HEK293 (cell line): Measurements from ENCODE around the gene ZNF302.

Experiments
- OVOL3 ChIP-seq: fragments of 450-650 bp; formaldehyde crosslinking; IDR thresholded peaks from 2 replicates; pipeline ENCODE4 v1.5.1; 2016; ENCODE audit warnings: missing biosample characterization, missing genetic modification characterization
- RBAK ChIP-seq: fragments of 450-650 bp; formaldehyde crosslinking; IDR thresholded peaks from 2 replicates; pipeline ENCODE4 v1.5.1; 2016; ENCODE audit warnings: missing biosample characterization, missing genetic modification characterization
- REPIN1 ChIP-seq: fragments of 450-650 bp; formaldehyde crosslinking; IDR thresholded peaks from 2 replicates; pipeline ENCODE4 v1.5.1; 2017; ENCODE audit warnings: missing biosample characterization, missing genetic modification characterization, low read depth
- YY2 ChIP-seq: fragments of 450-650 bp; formaldehyde crosslinking; IDR thresholded peaks from 2 replicates; pipeline ENCODE4 v1.5.1; 2016; ENCODE audit warnings: missing biosample characterization, missing genetic modification characterization
- ZNF2 ChIP-seq: fragments of 450-650 bp; formaldehyde crosslinking; IDR thresholded peaks from 2 replicates; pipeline ENCODE4 v1.5.1; 2016; ENCODE audit warnings: missing biosample characterization, missing genetic modification characterization
- ZNF311 ChIP-seq: fragments of 450-650 bp; formaldehyde crosslinking; IDR thresholded peaks from 2 replicates; pipeline ENCODE4 v1.5.1; 2017; ENCODE audit warnings: missing biosample characterization, missing genetic modification characterization, borderline replicate concordance
- ZNF433 ChIP-seq: fragments of 450-650 bp; formaldehyde crosslinking; IDR thresholded peaks from 2 replicates; pipeline ENCODE4 v1.5.1; 2016; ENCODE audit warnings: missing biosample characterization, missing genetic modification characterization, low read depth
- ZNF473 ChIP-seq: fragments of 450-650 bp; formaldehyde crosslinking; IDR thresholded peaks from 2 replicates; pipeline ENCODE4 v1.5.1; 2017; ENCODE audit warnings: missing biosample characterization, missing genetic modification characterization
- ZNF48 ChIP-seq: fragments of 450-650 bp; formaldehyde crosslinking; IDR thresholded peaks from 2 replicates; pipeline ENCODE4 v1.5.1; 2016; ENCODE audit warnings: missing biosample characterization, missing genetic modification characterization
- ZNF514 ChIP-seq: fragments of 450-650 bp; formaldehyde crosslinking; IDR thresholded peaks from 2 replicates; pipeline ENCODE4 v1.5.1; 2016; ENCODE audit warnings: missing biosample characterization, missing genetic modification characterization
- ZNF521 ChIP-seq: fragments of 450-650 bp; formaldehyde crosslinking; IDR thresholded peaks from 2 replicates; pipeline ENCODE4 v1.5.1; 2017; ENCODE audit warnings: missing biosample characterization, mild to moderate bottlenecking, missing genetic modification characterization
- ZNF544 ChIP-seq: fragments of 450-650 bp; formaldehyde crosslinking; IDR thresholded peaks from 2 replicates; pipeline ENCODE4 v1.5.0; 2017; ENCODE audit warnings: missing biosample characterization, missing genetic modification characterization
- ZNF549 ChIP-seq: fragments of 450-650 bp; IDR thresholded peaks from 2 replicates; pipeline ENCODE4 v1.5.1; 2018; ENCODE audit warnings: missing biosample characterization, missing genetic modification characterization, mild to moderate bottlenecking, inconsistent platforms, moderate library complexity
- ZNF558 ChIP-seq: fragments of 450-650 bp; formaldehyde crosslinking; IDR thresholded peaks from 2 replicates; pipeline ENCODE4 v1.5.1; 2016; ENCODE audit warnings: missing biosample characterization, missing genetic modification characterization
- ZNF626 ChIP-seq: fragments of 450-650 bp; sonication (Bioruptor Pico); formaldehyde crosslinking; IDR thresholded peaks from 2 replicates; pipeline ENCODE4 v1.5.1; 2018; ENCODE audit warnings: missing biosample characterization, missing genetic modification characterization, inconsistent platforms
- ZNF707 ChIP-seq: fragments of 450-650 bp; formaldehyde crosslinking; IDR thresholded peaks from 2 replicates; pipeline ENCODE4 v1.5.1; 2016; ENCODE audit warnings: missing biosample characterization, missing genetic modification characterization
- ZNF768 ChIP-seq: fragments of 450-650 bp; formaldehyde crosslinking; IDR thresholded peaks from 2 replicates; pipeline ENCODE4 v1.5.1; 2018; ENCODE audit warnings: missing biosample characterization, mild to moderate bottlenecking, missing genetic modification characterization
- TF ChIP-seq, protein P1 (sequence below): fragments of 450-650 bp; formaldehyde crosslinking; IDR thresholded peaks from 2 replicates; pipeline ENCODE4 v1.5.1; 2016; ENCODE audit warnings: missing biosample characterization, missing genetic modification characterization
- TF ChIP-seq, protein P2 (sequence below): fragments of 450-650 bp; formaldehyde crosslinking; optimal IDR thresholded peaks from 2 replicates; pipeline ENCODE3; 2016; ENCODE audit warnings: missing biosample characterization, mild to moderate bottlenecking, missing genetic modification characterization
- TF ChIP-seq, protein P3 (sequence below): fragments of 450-650 bp; formaldehyde crosslinking; conservative IDR thresholded peaks from 2 replicates; pipeline ENCODE4 v1.5.1; 2016; ENCODE audit warnings: low read depth, missing biosample characterization, missing genetic modification characterization
- TF ChIP-seq, protein P4 (sequence below): fragments of 450-650 bp; formaldehyde crosslinking; IDR thresholded peaks from 2 replicates; pipeline ENCODE4 v1.5.1; 2017; ENCODE audit warnings: missing biosample characterization, mild to moderate bottlenecking, missing genetic modification characterization, moderate library complexity
- TF ChIP-seq, protein P5 (sequence below): fragments of 450-650 bp; formaldehyde crosslinking; IDR thresholded peaks from 2 replicates; pipeline ENCODE4; 2016; ENCODE audit warnings: missing biosample characterization, missing genetic modification characterization
- TF ChIP-seq, protein P6 (sequence below): fragments of 450-650 bp; formaldehyde crosslinking; IDR thresholded peaks from 2 replicates; pipeline ENCODE4 v1.5.1; 2016; ENCODE audit warnings: missing biosample characterization, missing genetic modification characterization

ZNF302 gene

DNA sequence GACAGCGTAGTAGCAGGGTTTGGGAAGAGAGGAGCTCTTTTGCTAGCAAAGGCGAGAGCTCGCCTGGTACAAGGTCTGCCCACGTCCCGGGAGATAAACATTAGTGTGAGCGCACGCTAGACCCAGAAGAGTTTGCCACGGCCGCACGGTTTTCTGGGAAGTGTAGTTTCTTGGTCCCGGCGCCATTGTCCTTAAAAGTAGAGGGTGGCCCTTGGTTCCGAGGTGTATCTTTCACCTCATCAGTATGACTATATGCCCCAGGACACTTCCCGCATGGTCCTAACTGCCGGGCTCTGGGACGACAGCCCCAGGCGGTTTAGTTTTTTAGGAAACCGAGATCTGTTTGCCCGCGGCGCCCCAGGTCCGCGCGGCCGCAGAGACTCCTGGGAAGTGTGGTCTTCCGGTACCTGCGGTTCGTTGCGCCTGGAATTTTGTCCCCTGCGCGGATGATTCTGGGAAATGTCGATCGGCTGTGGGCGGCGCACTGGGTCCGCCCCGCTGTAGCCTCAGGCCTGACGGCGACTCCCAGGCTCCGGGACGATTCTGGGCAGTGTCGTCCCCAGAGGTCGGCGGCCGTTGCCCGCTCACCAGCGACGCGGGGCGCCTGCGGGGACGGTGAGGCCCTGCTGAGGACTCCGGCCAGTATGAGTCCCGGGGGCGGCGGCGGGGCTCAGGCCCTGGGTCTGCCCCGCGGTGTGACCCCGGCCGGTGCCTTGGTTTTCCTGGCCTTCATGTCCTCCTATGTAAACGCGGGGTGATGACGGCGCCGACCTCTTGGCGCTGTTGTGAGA is 56.5 kb downstream of the ZNF302 start, which contains the start of gene ZNF181 (continued):
- TF ChIP-seq, protein P1, sequence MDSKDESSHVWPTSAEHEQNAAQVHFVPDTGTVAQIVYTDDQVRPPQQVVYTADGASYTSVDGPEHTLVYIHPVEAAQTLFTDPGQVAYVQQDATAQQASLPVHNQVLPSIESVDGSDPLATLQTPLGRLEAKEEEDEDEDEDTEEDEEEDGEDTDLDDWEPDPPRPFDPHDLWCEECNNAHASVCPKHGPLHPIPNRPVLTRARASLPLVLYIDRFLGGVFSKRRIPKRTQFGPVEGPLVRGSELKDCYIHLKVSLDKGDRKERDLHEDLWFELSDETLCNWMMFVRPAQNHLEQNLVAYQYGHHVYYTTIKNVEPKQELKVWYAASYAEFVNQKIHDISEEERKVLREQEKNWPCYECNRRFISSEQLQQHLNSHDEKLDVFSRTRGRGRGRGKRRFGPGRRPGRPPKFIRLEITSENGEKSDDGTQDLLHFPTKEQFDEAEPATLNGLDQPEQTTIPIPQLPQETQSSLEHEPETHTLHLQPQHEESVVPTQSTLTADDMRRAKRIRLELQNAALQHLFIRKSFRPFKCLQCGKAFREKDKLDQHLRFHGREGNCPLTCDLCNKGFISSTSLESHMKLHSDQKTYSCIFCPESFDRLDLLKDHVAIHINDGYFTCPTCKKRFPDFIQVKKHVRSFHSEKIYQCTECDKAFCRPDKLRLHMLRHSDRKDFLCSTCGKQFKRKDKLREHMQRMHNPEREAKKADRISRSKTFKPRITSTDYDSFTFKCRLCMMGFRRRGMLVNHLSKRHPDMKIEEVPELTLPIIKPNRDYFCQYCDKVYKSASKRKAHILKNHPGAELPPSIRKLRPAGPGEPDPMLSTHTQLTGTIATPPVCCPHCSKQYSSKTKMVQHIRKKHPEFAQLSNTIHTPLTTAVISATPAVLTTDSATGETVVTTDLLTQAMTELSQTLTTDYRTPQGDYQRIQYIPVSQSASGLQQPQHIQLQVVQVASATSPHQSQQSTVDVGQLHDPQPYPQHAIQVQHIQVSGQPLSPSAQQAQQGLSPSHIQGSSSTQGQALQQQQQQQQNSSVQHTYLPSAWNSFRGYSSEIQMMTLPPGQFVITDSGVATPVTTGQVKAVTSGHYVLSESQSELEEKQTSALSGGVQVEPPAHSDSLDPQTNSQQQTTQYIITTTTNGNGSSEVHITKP = peak; percentile 50
- no peak; the same call in 1 of the 2 replicates for TF ChIP-seq ZNF433
- TF ChIP-seq ZNF626 (tag by site-specific recombination) = no peak
- no peak; the same call in 1 of the 2 replicates for TF ChIP-seq ZNF768 (tag by site-specific recombination)
- TF ChIP-seq ZNF48 = no peak
- TF ChIP-seq ZNF549 (tag by site-specific recombination) = no peak
- TF ChIP-seq, protein P2, sequence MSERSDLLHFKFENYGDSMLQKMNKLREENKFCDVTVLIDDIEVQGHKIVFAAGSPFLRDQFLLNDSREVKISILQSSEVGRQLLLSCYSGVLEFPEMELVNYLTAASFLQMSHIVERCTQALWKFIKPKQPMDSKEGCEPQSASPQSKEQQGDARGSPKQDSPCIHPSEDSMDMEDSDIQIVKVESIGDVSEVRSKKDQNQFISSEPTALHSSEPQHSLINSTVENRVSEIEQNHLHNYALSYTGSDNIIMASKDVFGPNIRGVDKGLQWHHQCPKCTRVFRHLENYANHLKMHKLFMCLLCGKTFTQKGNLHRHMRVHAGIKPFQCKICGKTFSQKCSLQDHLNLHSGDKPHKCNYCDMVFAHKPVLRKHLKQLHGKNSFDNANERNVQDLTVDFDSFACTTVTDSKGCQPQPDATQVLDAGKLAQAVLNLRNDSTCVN = peak; percentile 84
- no peak for TF ChIP-seq ZNF311 (tag by site-specific recombination)
- TF ChIP-seq OVOL3 (tag by site-specific recombination) = peak; percentile 87
- TF ChIP-seq ZNF521 (tag by site-specific recombination) = no peak
- TF ChIP-seq ZNF544 (tag by site-specific recombination) = no peak
- TF ChIP-seq ZNF514 (tag by site-specific recombination) = no peak
- TF ChIP-seq, protein P3, sequence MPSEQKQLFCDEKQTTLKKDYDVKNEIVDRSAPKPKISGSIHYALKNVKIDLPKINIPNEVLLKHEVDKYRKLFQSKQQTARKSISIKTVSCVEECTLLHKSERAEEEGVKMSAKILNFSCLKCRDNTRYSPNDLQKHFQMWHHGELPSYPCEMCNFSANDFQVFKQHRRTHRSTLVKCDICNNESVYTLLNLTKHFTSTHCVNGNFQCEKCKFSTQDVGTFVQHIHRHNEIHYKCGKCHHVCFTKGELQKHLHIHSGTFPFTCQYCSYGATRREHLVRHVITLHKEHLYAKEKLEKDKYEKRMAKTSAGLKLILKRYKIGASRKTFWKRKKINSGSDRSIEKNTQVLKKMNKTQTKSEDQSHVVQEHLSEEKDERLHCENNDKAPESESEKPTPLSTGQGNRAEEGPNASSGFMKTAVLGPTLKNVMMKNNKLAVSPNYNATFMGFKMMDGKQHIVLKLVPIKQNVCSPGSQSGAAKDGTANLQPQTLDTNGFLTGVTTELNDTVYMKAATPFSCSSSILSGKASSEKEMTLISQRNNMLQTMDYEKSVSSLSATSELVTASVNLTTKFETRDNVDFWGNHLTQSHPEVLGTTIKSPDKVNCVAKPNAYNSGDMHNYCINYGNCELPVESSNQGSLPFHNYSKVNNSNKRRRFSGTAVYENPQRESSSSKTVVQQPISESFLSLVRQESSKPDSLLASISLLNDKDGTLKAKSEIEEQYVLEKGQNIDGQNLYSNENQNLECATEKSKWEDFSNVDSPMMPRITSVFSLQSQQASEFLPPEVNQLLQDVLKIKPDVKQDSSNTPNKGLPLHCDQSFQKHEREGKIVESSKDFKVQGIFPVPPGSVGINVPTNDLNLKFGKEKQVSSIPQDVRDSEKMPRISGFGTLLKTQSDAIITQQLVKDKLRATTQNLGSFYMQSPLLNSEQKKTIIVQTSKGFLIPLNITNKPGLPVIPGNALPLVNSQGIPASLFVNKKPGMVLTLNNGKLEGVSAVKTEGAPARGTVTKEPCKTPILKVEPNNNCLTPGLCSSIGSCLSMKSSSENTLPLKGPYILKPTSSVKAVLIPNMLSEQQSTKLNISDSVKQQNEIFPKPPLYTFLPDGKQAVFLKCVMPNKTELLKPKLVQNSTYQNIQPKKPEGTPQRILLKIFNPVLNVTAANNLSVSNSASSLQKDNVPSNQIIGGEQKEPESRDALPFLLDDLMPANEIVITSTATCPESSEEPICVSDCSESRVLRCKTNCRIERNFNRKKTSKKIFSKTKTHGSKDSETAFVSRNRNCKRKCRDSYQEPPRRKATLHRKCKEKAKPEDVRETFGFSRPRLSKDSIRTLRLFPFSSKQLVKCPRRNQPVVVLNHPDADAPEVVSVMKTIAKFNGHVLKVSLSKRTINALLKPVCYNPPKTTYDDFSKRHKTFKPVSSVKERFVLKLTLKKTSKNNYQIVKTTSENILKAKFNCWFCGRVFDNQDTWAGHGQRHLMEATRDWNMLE (tag by site-specific recombination) = peak; percentile 79
- TF ChIP-seq ZNF2 (tag by site-specific recombination) = peak; percentile 98
- TF ChIP-seq ZNF707 = no peak
- TF ChIP-seq, protein P4, sequence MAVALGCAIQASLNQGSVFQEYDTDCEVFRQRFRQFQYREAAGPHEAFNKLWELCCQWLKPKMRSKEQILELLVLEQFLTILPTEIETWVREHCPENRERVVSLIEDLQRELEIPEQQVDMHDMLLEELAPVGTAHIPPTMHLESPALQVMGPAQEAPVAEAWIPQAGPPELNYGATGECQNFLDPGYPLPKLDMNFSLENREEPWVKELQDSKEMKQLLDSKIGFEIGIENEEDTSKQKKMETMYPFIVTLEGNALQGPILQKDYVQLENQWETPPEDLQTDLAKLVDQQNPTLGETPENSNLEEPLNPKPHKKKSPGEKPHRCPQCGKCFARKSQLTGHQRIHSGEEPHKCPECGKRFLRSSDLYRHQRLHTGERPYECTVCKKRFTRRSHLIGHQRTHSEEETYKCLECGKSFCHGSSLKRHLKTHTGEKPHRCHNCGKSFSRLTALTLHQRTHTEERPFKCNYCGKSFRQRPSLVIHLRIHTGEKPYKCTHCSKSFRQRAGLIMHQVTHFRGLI (tag by site-specific recombination) = no peak; the same call in 1 of the 2 replicates
- peak; percentile 84; the same call in 1 of the 2 replicates for TF ChIP-seq REPIN1
- TF ChIP-seq RBAK (tag by site-specific recombination) = peak; percentile 52; the same call in 1 of the 2 replicates
- peak; percentile 67; the same call in 1 of the 2 replicates for TF ChIP-seq ZNF558
- TF ChIP-seq, protein P5, sequence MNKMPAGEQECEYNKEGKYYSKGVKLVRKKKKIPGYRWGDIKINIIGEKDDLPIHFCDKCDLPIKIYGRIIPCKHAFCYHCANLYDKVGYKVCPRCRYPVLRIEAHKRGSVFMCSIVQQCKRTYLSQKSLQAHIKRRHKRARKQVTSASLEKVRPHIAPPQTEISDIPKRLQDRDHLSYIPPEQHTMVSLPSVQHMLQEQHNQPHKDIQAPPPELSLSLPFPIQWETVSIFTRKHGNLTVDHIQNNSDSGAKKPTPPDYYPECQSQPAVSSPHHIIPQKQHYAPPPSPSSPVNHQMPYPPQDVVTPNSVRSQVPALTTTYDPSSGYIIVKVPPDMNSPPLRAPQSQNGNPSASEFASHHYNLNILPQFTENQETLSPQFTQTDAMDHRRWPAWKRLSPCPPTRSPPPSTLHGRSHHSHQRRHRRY (tag by site-specific recombination) = peak; percentile 80; the same call in 1 of the 2 replicates
- no peak for TF ChIP-seq ZNF473 (tag by site-specific recombination)
- TF ChIP-seq, protein P6, sequence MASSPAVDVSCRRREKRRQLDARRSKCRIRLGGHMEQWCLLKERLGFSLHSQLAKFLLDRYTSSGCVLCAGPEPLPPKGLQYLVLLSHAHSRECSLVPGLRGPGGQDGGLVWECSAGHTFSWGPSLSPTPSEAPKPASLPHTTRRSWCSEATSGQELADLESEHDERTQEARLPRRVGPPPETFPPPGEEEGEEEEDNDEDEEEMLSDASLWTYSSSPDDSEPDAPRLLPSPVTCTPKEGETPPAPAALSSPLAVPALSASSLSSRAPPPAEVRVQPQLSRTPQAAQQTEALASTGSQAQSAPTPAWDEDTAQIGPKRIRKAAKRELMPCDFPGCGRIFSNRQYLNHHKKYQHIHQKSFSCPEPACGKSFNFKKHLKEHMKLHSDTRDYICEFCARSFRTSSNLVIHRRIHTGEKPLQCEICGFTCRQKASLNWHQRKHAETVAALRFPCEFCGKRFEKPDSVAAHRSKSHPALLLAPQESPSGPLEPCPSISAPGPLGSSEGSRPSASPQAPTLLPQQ (tag by site-specific recombination) = peak; percentile 94
- peak; percentile 84 for TF ChIP-seq YY2 (tag by site-specific recombination)
